Stimulated activated CD4-positive, alpha-beta T cell treated with anti-CD3 and anti-CD28 coated beads, Interleukin-4, amount 100 ng/mL, for 48 hours (primary cell): ENCODE results near the gene NOL9.
"Not testable (repeated sequence)": the region's sequence is repeated elsewhere in the genome, so short reads cannot be mapped to it uniquely, and the experiment has no call there.

Source experiments
- DNase-seq, 2 donors: peaks; one replicate each; pipeline ENCODE4 v3.0.0-alpha.2; 2020; ENCODE audit warnings: low read depth in 2 of 2

Gene NOL9

DNA sequence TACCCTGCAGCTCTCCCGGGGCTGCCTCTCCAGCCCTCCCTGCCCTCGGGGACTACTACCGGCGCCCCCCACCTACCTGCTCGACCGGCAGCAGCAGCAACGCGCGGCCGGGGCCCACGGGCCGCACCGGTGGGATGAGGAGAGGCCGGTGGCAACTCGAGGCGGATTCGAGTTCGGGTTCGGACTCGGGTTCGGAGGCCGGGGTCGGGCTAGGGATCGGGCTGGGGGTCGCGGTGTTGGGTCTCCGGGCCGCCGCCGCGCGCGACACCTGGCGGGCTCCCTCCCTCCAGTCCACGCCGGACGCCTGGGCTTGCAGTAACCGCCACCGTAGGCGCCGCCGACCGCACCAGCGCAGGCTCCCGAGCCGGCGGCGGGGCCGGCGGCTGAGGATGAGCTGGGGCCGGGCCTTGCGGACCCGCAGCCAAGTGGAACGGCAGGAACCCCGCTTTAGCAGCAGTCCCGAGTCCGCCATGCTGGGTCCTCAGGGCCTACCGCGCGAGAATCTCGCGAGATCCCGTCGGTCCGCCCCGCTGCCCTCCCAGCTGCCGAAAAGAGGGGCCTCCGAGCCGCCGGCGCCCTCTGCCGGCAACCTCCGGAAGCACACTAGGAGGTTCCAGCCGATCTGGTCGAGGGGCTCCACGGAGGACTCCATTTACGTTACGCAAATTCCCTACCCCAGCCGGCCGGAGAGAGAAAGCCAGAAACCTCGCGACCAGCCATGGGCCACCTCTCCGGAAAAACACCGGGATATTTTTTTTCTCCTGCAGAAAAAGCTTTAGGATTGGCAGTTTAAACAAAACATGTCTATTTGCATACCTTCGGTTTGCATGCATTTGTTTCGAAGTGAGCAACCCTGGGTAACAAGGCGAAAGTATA is at the start of gene NOL9:
Gene NOL9, minus strand, starts transcription at position 483 of the 876 bp plus-strand sequence. Its CDS starts 11 bp downstream, at position 472.
- DNase-seq, result peak; percentile 92 to 93

GRCh38 chr1:6603238-6603914 is 49.1 kb upstream of the NOL9 start:
- peak in 1 of 2 donors; percentile 42 for DNase-seq

GRCh38 chr1:6602669-6603237 is 48.4 kb upstream of the NOL9 start, which contains the start of gene KLHL21:
Gene KLHL21 (minus strand): TSS chr1:6602869. CDS start chr1:6602817, 52 bp downstream.
- peak; percentile 75 to 87 for DNase-seq

DNA sequence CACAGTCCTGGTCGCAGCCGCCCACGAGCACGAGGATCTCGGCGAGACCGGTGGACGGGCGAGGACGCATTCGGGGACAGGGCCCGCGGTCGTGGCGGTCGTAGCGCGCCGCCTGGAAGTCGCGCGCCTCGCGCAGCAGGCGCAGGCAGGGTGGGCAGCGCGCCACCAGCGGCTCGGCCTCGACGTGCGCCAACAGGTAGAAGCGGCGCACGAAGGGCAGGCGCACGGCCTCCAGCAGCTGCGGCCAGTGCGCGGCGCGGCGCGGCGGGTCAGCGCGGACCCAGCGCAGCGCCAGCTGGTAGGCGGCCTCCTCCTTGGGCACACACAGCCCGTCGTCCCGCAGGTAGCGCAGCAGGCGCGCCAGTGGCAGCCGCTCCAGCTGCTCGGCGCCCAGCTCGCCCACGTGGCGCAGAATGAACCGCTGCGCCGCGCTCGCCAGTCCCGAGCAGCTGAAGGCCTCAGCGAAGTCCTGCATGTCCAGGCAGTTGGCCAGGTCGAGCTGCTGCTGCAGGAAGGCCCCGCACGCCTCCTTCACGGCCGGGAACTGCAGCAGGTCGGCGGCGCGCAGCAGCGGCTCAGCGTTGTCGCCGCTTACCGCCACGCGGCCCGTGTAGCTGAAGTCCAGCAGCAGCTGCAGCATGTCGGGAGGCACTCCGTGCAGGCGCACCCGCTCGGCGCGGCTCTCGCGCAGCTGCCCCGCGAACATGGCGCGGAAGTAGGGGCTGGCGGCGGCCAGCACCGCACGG is 47.8 kb upstream of the NOL9 start:
- DNase-seq, result no peak

- peak; percentile 73 to 82 for DNase-seq
Measured at GRCh38 chr1:6601049-6601922, 47.0 kb upstream of the NOL9 start.

DNA sequence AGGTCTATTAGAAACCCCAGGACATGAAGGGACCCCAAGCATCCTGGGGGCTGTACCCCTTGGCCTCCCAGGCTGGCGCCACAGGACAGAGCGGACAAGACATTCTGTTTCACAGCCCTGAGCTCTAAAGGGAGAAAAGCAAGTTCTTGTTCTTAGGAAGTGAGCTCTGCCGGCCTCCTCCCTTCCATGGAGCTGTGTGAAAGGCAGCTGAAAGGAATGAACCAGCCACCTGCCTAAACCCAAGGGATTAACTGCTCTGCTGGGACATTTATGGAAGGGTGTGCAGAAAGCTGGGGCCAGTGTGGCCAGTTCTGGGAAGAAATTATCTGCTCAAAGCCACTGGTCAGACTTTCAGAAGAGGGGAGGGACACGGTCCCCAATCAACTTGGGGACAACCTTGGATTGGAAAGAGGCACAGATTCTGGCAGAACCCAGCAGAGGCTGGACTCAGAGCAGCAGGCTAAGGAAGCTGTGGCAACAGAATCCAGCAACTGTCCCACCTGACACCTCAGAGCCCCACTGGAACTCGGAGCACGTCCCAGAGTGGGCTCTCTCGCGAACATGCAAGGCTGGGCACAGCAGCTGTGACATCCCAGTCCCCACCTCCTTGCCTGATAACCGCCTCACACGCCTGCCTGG is 46.2 kb upstream of the NOL9 start:
- DNase-seq, result no peak

- DNase-seq, result not testable (repeated sequence)
Measured at GRCh38 chr1:6599991-6600390, 45.7 kb upstream of the NOL9 start.

GRCh38 chr1:6599141-6599975 is 45.0 kb upstream of the NOL9 start:
- DNase-seq, result peak; percentile 44 to 47

GRCh38 chr1:6597777-6598131 is 43.4 kb upstream of the NOL9 start:
- DNase-seq, result no peak

- DNase-seq, result no peak
Measured at GRCh38 chr1:6596886-6597776, 42.8 kb upstream of the NOL9 start.

- no peak for DNase-seq
Measured at GRCh38 chr1:6596351-6596750, 42.0 kb upstream of the NOL9 start.

GRCh38 chr1:6594977-6595740 is 40.8 kb upstream of the NOL9 start:
- no peak for DNase-seq

DNA sequence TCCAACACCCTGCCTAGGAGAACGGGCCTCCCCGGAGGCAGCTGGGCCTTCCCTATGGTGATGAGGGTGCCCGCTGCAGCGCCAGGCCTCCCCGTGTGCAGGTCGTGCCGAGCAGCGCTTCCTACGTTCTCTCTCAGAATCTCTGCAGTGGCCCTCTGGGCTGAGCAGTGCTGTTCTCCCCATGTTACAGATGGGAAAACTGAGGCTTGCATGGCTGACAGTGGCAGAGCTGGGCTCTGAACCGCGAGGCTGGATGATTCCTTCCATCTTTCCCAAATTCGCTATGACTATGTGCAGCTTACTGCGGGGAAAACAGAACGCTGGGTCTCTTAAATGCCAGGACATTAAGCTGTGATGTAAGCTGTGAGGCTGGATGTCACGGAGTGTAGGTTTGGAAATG is 39.5 kb upstream of the NOL9 start:
- DNase-seq, result no peak

DNA sequence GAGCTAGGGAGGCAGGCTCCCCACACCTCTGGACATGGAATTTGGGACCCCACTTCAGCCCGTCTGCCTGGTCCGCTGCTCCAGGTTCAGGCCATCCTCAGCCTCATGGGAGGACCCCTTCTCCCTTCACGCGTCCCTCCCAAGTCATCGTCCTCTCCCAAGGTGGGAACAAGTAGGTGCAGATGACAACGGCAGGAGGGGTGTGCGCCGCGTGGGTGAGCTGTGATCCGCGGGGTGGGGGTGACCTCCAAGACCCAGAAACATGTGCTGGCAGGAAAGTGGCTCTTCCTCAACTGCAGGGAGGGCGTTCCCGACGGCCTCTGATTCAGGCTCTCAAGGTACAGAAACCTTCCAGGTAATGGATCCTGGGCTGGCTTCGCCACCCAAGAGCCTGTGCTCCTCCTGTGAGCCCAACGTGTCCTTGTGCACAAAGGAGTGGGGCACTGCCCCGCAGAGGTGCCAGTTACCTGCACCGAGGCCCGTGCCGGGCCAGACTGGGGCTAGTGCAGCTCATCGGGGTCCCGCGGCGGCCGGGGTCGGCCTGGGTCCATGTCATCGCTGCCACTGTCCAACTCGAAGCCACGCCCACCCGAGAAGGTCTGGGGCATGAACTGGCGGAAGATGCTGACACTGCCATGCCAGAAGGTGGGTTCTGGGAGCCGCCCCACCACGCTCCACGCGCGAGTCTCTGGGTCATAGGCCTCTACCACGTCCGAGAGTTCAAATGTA is 38.7 kb upstream of the NOL9 start:
- no peak for DNase-seq

- no peak for DNase-seq
Measured at GRCh38 chr1:6592441-6592840, 38.1 kb upstream of the NOL9 start.

GRCh38 chr1:6591644-6592043 is 37.3 kb upstream of the NOL9 start:
- no peak for DNase-seq

DNA sequence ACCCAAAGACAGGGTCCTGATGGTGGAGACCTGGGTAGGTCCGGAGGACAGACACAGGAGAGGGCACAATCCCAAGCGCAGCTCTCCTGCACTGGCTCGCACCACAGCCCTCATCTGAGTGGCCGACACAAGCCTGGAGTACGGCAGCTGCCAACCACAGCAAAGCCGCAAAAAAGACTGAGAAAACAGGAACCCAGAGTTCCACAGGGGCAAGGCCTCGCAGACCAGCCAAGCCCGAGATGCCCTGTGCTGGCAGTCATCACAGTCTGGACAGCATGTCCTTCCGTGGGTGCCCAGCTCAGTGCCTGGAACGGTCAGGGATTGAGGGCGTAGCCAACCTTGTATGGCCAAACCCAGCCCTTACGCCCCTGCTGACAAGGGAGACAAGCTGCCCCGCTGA is 36.9 kb upstream of the NOL9 start:
- no peak for DNase-seq
